HepG2 (cell line): ENCODE data around the gene C2CD2. TPM values are rescaled to one million over a fixed set of nuclear protein-coding genes. Genes with fewer than 3 reads are reported as not detected.

Experiments used
- ARHGAP35 ChIP-seq: sonication (generic); formaldehyde crosslinking; IDR thresholded peaks from 2 replicates; pipeline ENCODE4 v1.9.0; 2022; ENCODE audit warnings: mild to moderate bottlenecking, inconsistent platforms, moderate library complexity, missing genetic modification reagents, borderline replicate concordance
- DNMT1 ChIP-seq: sonication (generic); formaldehyde crosslinking; IDR thresholded peaks from 2 replicates; pipeline ENCODE4 v1.5.1; 2020; ENCODE audit warnings: mild to moderate bottlenecking, missing genetic modification reagents
- KAT2B ChIP-seq: fragments of 150-350 bp; IDR thresholded peaks from 2 replicates; pipeline ENCODE4 v1.6.1; 2014; ENCODE audit warnings: low read depth, low read length, borderline replicate concordance
- KDM6A ChIP-seq: IDR thresholded peaks from 2 replicates; pipeline ENCODE4 v1.6.1; 2016; ENCODE audit warnings: low read depth
- MED8 ChIP-seq: sonication (generic); formaldehyde crosslinking; IDR thresholded peaks from 2 replicates; pipeline ENCODE4 v1.8.1; 2023; ENCODE audit warnings: mild to moderate bottlenecking, missing genetic modification reagents; ENCODE audit not compliant: insufficient replicate concordance
- NKX3-1 ChIP-seq: sonication (generic); formaldehyde crosslinking; IDR thresholded peaks from 2 replicates; pipeline ENCODE4 v1.5.0; 2020; ENCODE audit warnings: missing genetic modification reagents
- NR2F6 ChIP-seq, 2 experiments: IDR thresholded peaks; 2 replicates each; pipeline ENCODE4 v1.6.1; 2016; ENCODE audit warnings: antibody characterized with exemption in 1 of 2, mild to moderate bottlenecking in 1 of 2
- RELA ChIP-seq: sonication (generic); formaldehyde crosslinking; IDR thresholded peaks from 2 replicates; pipeline ENCODE4 v1.4.0; 2020; ENCODE audit warnings: missing genetic modification reagents
- THYN1 ChIP-seq: sonication (generic); formaldehyde crosslinking; IDR thresholded peaks from 2 replicates; pipeline ENCODE4 v1.8.1; 2023; ENCODE audit warnings: low read depth, mild to moderate bottlenecking, moderate library complexity, missing genetic modification reagents, borderline replicate concordance
- TOE1 ChIP-seq: sonication (generic); formaldehyde crosslinking; IDR thresholded peaks from 2 replicates; pipeline ENCODE4 v1.4.0; 2020; ENCODE audit warnings: mild to moderate bottlenecking, missing genetic modification reagents
- ZNF30 ChIP-seq: sonication (generic); formaldehyde crosslinking; IDR thresholded peaks from 2 replicates; pipeline ENCODE4 v1.5.0; 2020; ENCODE audit warnings: mild to moderate bottlenecking, missing genetic modification reagents
- ZNF331 ChIP-seq: sonication (generic); formaldehyde crosslinking; IDR thresholded peaks from 2 replicates; pipeline ENCODE4 v1.4.0; 2020; ENCODE audit warnings: missing genetic modification reagents
- ZNF614 ChIP-seq: IDR thresholded peaks from 2 replicates; pipeline ENCODE4 v1.6.1; 2018; ENCODE audit warnings: missing biosample characterization, missing genetic modification reagents, inconsistent platforms, borderline replicate concordance
- ZNF670 ChIP-seq: sonication (generic); formaldehyde crosslinking; IDR thresholded peaks from 2 replicates; pipeline ENCODE4 v1.8.0; 2022; ENCODE audit warnings: mild to moderate bottlenecking, missing genetic modification reagents, borderline replicate concordance
- polyA plus RNA-seq, 8 experiments: library from polyadenylated mRNA; depleted of rRNA in 3 of 8; stranded (reverse) in 7 of 8; unstranded in 1 of 8; fragments of >200 nt; fragmentation: Illumina TruSeq in 4 of 8; extraction: Trizol in 4 of 8; gene quantifications; 2 replicates each; pipeline versions ENCODE4 v1.2.1 to v1.2.3, GENCODE V29; 2011 to 2016; ENCODE audit warnings: low read depth in 4 of 8, missing spikeins in 1 of 8, mixed read lengths in 1 of 8; ENCODE audit not compliant: insufficient read depth in 1 of 8
- total RNA-seq, 5 experiments: library from RNA; depleted of rRNA; stranded (reverse); fragments of >200 nt; fragmentation: Illumina TruSeq; extraction: Trizol; gene quantifications; 2 replicates each; pipeline ENCODE4 v1.2.3, GENCODE V29; 2016; ENCODE audit warnings: low read depth in 1 of 5
- TF ChIP-seq, protein P1 (sequence below): IDR thresholded peaks from 2 replicates; pipeline ENCODE4 v1.6.1; 2012; ENCODE audit warnings: low read depth, low read length, improper control_type of control experiment
- TF ChIP-seq, protein P2 (sequence below): sonication (generic); formaldehyde crosslinking; IDR thresholded peaks from 2 replicates; pipeline ENCODE4 v1.4.0; 2020; ENCODE audit warnings: missing genetic modification reagents
- TF ChIP-seq, protein P3 (sequence below), 2 experiments: IDR thresholded peaks; 2 replicates each; pipeline ENCODE4 v1.6.1; 2011 to 2012; ENCODE audit warnings: low read length in 2 of 2, borderline replicate concordance in 1 of 2, low read depth in 1 of 2, mild to moderate bottlenecking in 1 of 2, moderate library complexity in 1 of 2
- TF ChIP-seq, protein P4 (sequence below): sonication (generic); formaldehyde crosslinking; IDR thresholded peaks from 2 replicates; pipeline ENCODE4 v1.8.0; 2022; ENCODE audit warnings: missing genetic modification reagents, mild to moderate bottlenecking, borderline replicate concordance

The C2CD2 gene
- total and polyA plus RNA-seq, 2 of the 13 experiments (the other 11 are each of a cell fraction or from before 2014, with no cell fraction given) = 12.5 to 19.7 TPM

GRCh38 chr21:41957991-41958766 is 4.4 kb upstream of the C2CD2 start (continued):
- TF ChIP-seq, protein P1, sequence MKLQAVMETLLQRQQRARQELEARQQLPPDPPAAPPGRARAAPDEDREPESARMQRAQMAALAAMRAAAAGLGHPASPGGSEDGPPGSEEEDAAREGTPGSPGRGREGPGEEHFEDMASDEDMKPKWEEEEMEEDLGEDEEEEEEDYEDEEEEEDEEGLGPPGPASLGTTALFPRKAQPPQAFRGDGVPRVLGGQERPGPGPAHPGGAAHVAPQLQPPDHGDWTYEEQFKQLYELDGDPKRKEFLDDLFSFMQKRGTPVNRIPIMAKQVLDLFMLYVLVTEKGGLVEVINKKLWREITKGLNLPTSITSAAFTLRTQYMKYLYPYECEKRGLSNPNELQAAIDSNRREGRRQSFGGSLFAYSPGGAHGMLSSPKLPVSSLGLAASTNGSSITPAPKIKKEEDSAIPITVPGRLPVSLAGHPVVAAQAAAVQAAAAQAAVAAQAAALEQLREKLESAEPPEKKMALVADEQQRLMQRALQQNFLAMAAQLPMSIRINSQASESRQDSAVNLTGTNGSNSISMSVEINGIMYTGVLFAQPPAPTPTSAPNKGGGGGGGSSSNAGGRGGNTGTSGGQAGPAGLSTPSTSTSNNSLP = peak; percentile 49; the same call in 1 of the 2 replicates
- TF ChIP-seq ZNF331 (CRISPR knock-in tag) (peak; percentile 76), NR2F6 (IDR thresholded peaks at IDR 0.05) (peak; percentile 81), NR2F6 (CRISPR knock-in tag; IDR thresholded peaks at IDR 0.05) (peak; percentile 87), TOE1 (CRISPR knock-in tag) (no peak), RELA (CRISPR knock-in tag) (no peak), KAT2B (no peak), ZNF30 (CRISPR knock-in tag) (no peak), THYN1 (CRISPR knock-in tag) (no peak), DNMT1 (no peak), MED8 (CRISPR knock-in tag) (no peak), ARHGAP35 (CRISPR knock-in tag) (no peak), NKX3-1 (CRISPR knock-in tag) (no peak), ZNF614 (CRISPR knock-in tag) (no peak), ZNF670 (CRISPR knock-in tag) (no peak), KDM6A (CRISPR knock-in tag) (peak; percentile 55; the same call in 1 of the 2 replicates)
- TF ChIP-seq, protein P2, sequence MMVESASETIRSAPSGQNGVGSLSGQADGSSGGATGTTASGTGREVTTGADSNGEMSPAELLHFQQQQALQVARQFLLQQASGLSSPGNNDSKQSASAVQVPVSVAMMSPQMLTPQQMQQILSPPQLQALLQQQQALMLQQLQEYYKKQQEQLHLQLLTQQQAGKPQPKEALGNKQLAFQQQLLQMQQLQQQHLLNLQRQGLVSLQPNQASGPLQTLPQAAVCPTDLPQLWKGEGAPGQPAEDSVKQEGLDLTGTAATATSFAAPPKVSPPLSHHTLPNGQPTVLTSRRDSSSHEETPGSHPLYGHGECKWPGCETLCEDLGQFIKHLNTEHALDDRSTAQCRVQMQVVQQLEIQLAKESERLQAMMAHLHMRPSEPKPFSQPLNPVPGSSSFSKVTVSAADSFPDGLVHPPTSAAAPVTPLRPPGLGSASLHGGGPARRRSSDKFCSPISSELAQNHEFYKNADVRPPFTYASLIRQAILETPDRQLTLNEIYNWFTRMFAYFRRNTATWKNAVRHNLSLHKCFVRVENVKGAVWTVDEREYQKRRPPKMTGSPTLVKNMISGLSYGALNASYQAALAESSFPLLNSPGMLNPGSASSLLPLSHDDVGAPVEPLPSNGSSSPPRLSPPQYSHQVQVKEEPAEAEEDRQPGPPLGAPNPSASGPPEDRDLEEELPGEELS (CRISPR knock-in tag) = peak; percentile 60
- TF ChIP-seq, protein P3, sequence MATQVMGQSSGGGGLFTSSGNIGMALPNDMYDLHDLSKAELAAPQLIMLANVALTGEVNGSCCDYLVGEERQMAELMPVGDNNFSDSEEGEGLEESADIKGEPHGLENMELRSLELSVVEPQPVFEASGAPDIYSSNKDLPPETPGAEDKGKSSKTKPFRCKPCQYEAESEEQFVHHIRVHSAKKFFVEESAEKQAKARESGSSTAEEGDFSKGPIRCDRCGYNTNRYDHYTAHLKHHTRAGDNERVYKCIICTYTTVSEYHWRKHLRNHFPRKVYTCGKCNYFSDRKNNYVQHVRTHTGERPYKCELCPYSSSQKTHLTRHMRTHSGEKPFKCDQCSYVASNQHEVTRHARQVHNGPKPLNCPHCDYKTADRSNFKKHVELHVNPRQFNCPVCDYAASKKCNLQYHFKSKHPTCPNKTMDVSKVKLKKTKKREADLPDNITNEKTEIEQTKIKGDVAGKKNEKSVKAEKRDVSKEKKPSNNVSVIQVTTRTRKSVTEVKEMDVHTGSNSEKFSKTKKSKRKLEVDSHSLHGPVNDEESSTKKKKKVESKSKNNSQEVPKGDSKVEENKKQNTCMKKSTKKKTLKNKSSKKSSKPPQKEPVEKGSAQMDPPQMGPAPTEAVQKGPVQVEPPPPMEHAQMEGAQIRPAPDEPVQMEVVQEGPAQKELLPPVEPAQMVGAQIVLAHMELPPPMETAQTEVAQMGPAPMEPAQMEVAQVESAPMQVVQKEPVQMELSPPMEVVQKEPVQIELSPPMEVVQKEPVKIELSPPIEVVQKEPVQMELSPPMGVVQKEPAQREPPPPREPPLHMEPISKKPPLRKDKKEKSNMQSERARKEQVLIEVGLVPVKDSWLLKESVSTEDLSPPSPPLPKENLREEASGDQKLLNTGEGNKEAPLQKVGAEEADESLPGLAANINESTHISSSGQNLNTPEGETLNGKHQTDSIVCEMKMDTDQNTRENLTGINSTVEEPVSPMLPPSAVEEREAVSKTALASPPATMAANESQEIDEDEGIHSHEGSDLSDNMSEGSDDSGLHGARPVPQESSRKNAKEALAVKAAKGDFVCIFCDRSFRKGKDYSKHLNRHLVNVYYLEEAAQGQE (IDR thresholded peaks at IDR 0.05; ENCODE audit: borderline replicate concordance in 1 of 2, low read depth in 1 of 2, low read length in 2 of 2) = no peak
- TF ChIP-seq, protein P4, sequence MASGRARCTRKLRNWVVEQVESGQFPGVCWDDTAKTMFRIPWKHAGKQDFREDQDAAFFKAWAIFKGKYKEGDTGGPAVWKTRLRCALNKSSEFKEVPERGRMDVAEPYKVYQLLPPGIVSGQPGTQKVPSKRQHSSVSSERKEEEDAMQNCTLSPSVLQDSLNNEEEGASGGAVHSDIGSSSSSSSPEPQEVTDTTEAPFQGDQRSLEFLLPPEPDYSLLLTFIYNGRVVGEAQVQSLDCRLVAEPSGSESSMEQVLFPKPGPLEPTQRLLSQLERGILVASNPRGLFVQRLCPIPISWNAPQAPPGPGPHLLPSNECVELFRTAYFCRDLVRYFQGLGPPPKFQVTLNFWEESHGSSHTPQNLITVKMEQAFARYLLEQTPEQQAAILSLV = no peak
